ENCODE results near the gene NCOA5.

DNA sequence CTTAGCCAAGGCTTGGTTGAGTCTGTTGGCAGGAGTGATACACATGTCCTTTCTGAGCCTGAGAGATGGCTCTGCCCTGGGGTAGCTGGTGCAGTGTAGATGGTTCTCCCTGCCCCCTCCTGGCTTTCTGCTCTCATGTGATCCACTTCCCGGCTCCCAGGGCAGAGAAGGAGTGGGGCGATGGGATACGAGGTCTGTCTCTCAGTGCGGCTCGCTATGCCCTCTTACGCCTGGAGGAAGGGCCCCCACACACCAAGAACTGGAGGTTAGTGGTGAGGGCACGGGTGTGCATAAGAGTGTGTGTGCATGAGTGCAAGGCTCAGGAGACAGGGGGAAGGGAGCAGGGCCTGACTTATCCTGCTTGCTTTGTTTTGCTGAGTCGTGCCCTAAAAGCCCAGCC is 41.9 kb downstream of the NCOA5 start:
- no peak for TF ChIP-seq ZNF274 (IDR thresholded peaks at IDR 0.05; ENCODE audit: low read depth, low read length)
- TF ChIP-seq SUZ12 (IDR thresholded peaks at IDR 0.05; ENCODE audit: extremely low read depth, insufficient read depth, insufficient read length): no peak
- TF ChIP-seq YY1 (IDR thresholded peaks at IDR 0.05; ENCODE audit: insufficient read depth, insufficient read length): no peak

Measured in NT2/D1 (cell line).